CD4-positive, alpha-beta T cell treated with Interferon alpha-2 for 1 hour (primary cell): Measurements from ENCODE around the gene DCUN1D4.
A peak's percentile ranks its signal among the peaks of the same experiment; 100 is the strongest.
"Not testable (repeated sequence)": the region's sequence is repeated elsewhere in the genome, so short reads cannot be mapped to it uniquely, and the experiment has no call there.

Source experiments
- DNase-seq, 2 donors: peaks; one replicate each; pipeline ENCODE4 v3.0.0-alpha.2; 2020 to 2022

DCUN1D4 gene

GRCh38 chr4:51855751-51856150 lies 12.8 kb downstream of the DCUN1D4 start:
- DNase-seq, result no peak

GRCh38 chr4:51858605-51859202 lies 15.8 kb downstream of the DCUN1D4 start:
- no peak for DNase-seq

- no peak for DNase-seq
Measured at GRCh38 chr4:51859476-51860031, 16.6 kb downstream of the DCUN1D4 start.

- DNase-seq, result no peak
Measured at GRCh38 chr4:51862199-51862598, 19.2 kb downstream of the DCUN1D4 start.

- DNase-seq, result no peak
Measured at GRCh38 chr4:51862781-51863180, 19.8 kb downstream of the DCUN1D4 start.

GRCh38 chr4:51865717-51866116 lies 22.8 kb downstream of the DCUN1D4 start:
- DNase-seq, result no peak

- DNase-seq, result no peak
Measured at GRCh38 chr4:51866835-51867234, 23.9 kb downstream of the DCUN1D4 start.

- no peak for DNase-seq
Measured at GRCh38 chr4:51867689-51868448, 24.9 kb downstream of the DCUN1D4 start.

- no peak for DNase-seq
Measured at GRCh38 chr4:51868449-51868847, 25.5 kb downstream of the DCUN1D4 start.

GRCh38 chr4:51870441-51871188 lies 27.7 kb downstream of the DCUN1D4 start:
- DNase-seq, result no peak

GRCh38 chr4:51872283-51872997 lies 29.5 kb downstream of the DCUN1D4 start:
- no peak for DNase-seq

- DNase-seq, result no peak
Measured at GRCh38 chr4:51874551-51874950, 31.6 kb downstream of the DCUN1D4 start.

GRCh38 chr4:51878431-51878830 lies 35.5 kb downstream of the DCUN1D4 start:
- no peak for DNase-seq

GRCh38 chr4:51880016-51880915 lies 37.3 kb downstream of the DCUN1D4 start:
- DNase-seq, result no peak

- no peak for DNase-seq
Measured at GRCh38 chr4:51884055-51884454, 41.1 kb downstream of the DCUN1D4 start.

GRCh38 chr4:51884606-51885005 lies 41.7 kb downstream of the DCUN1D4 start:
- no peak for DNase-seq

GRCh38 chr4:51885363-51885762 lies 42.4 kb downstream of the DCUN1D4 start:
- DNase-seq, result peak in 1 of 2 donors; percentile 19

GRCh38 chr4:51890760-51891159 lies 47.8 kb downstream of the DCUN1D4 start:
- no peak for DNase-seq

- DNase-seq, result not testable (repeated sequence)
Measured at GRCh38 chr4:51893402-51893801, 50.4 kb downstream of the DCUN1D4 start.

- DNase-seq, result no peak
Measured at GRCh38 chr4:51894059-51894645, 51.2 kb downstream of the DCUN1D4 start.

GRCh38 chr4:51895158-51895557 lies 52.2 kb downstream of the DCUN1D4 start:
- DNase-seq, result no peak
